ENCODE measurements around the gene IFI35.

DNA sequence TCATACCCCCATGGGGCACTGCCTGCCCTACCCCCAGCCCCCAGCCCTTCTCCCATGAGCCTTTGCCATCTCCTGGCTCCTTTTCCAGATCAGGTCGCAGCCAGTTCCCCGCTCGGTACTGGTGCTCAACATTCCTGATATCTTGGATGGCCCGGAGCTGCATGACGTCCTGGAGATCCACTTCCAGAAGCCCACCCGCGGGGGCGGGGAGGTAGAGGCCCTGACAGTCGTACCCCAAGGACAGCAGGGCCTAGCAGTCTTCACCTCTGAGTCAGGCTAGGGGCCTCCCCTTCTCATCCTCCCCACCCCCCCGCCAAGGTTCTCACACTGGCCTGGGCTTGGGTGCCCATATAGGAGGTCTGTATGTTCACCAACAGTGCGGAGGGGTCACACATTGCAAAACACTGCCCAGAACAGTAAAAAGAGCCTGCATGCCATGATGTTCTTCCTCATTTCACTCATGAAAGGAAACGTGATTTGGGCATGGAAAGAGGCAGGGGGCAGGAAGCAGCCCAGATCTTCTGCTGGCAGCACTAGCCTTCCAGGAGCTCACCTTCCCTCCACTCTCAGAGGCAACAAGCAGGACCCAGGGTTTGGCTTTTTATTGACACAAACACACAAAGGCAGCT lies 7.5 kb downstream of the IFI35 start:
- TF ChIP-seq CTCF (IDR thresholded peaks at IDR 0.05; ENCODE audit: borderline replicate concordance, extremely low read depth, low read length, poor library complexity, severe bottlenecking) (no peak), EZH2 (IDR thresholded peaks at IDR 0.05; ENCODE audit: borderline replicate concordance, low read depth, low read length, severe bottlenecking) (no peak)

All from DND-41 (cell line).